ENCODE measurements around the gene RGS13. TPM values are rescaled to one million over a fixed set of nuclear protein-coding genes. Genes with fewer than 3 reads are reported as not detected.

RGS13 gene
- total and polyA plus RNA-seq, 10 of the 15 experiments (the other 5 are each of a cell fraction or from before 2014, with no cell fraction given) = 0.23 to 16.0 (median 0.36) TPM; not detected in 1

DNA sequence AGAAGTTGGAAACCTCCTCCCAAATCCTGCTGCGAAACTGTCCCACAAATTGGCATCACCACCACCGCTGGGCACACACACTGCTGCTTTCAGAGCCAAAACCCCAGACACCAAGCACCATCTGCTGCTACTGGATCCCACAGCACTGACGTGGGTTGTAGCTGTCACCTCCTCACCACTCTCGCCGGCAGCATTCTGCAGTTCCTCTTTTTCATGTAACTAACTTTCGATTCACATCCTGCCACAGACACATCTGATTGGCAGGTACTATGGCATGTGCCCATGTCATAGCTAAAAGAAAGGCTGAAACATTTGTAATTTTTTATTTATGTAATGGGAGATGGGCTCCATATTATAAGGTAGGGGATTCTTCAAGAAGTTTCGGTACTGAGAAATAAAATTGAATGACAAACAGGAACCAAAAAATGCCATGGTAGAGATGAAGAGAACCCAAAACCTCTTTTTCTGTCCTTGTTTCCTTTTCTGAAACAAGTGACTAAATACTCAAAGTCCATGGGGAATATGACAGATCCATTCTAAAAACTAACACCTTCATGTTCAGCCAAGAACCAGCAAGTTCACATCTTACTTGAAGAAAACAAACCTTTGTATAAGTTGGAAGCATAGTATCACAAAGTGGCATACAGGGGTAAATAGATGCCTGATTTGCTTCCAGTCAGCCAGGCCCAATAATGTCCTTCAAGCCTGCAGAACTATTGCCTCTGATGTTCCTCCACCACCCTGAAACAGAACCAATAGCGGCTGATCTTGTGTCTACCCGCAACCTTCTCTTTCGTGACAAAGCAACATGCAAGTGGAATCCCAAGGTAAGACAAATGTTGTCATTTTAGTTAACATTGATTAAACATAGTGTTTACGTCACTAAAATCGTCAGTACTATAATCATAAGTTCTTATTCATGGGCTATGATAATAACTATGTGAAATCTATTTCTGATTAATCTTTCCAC lies 26.6 kb upstream of the RGS13 start:
- Histone ChIP-seq H3K27me3 (replicated peaks in 1 of 2; ENCODE audit: control insufficient read depth in 2 of 2, insufficient read depth in 2 of 2, low read length in 1 of 2) (no peaks in the 10 kb centered on the region), H2AFZ (ENCODE audit: control insufficient read depth, low read depth, low read length) (peak overlapping the region; percentile 16), H4K20me1 (ENCODE audit: control insufficient read depth, insufficient read depth) (no peaks in the 10 kb centered on the region), H3K36me3 (ENCODE audit: control insufficient read depth in 2 of 2, insufficient read depth in 2 of 2, low read length in 1 of 2) (no peaks in the 10 kb centered on the region), H3K4me2 (ENCODE audit: control insufficient read depth, insufficient read depth) (peak overlapping the region; percentile 75), H3K4me3 (peak overlapping the region; percentile 8; the same call in 1 of the 2 replicates), H3K79me2 (ENCODE audit: control insufficient read depth, insufficient read depth, low read length) (no peaks in the 10 kb centered on the region; the same call in 1 of the 2 replicates), H3K4me1 (ENCODE audit: control insufficient read depth, insufficient read depth, low read length) (peaks cover 23% of the 10 kb centered on the region), H3K9ac (ENCODE audit: control insufficient read depth, insufficient read depth, low read length) (peak overlapping the region; percentile 51), H3K27ac (ENCODE audit: control insufficient read depth, insufficient read depth) (peak overlapping the region; percentile 88), H3K9me3 (replicated peaks; ENCODE audit: control insufficient read depth, insufficient read depth, low read length) (no peaks in the 10 kb centered on the region)
- TSS peak; percentile 89 for BruUV-seq (replicated peaks)
- CTCF ChIA-PET = interaction anchor here (0.6 to 9.6 kb wide), 35 partner anchors 9 to 461 kb away, joined by 3 to 211 read pairs (median 7); no protein-coding TSS in a partner anchor
- in situ Hi-C loops (cut with MboI) (loop anchor here (5.0 kb wide), 3 partner anchors 57 to 132 kb away; no protein-coding TSS in a partner anchor), intact Hi-C loops (cut with micrococcal nuclease; ENCODE audit: unreplicated experiment) (loop anchor here (1.0 to 10.0 kb wide), 8 partner anchors 29 to 513 kb away; partner anchors contain the start of genes CDC73 and RGS2)
- RAD21 ChIA-PET (ENCODE audit: unreplicated experiment) = interaction anchor here (0.5 to 5.3 kb wide), 33 partner anchors 10 to 1089 kb away, joined by 3 to 174 read pairs (median 6); partner anchors contain the start of gene UCHL5
- FAIRE-seq (peak; percentile 97), DNase-seq (ENCODE audit: low read depth, low spot score) (peak; percentile 96), ATAC-seq (peak; percentile 90)
- POLR2A ChIA-PET = interaction anchor here (0.6 to 1.7 kb wide), 11 partner anchors 10 to 135 kb away, joined by 3 to 5 read pairs (median 4); no protein-coding TSS in a partner anchor
- WGBS (ENCODE audit: insufficient coverage, insufficient replicate concordance, low lambda C conversion rate, missing lambda C conversion rate) = 5% methylated on average over 12 of the region's 12 CpGs
- SMC1A ChIA-PET (ENCODE audit: uncharacterized antibody, unreplicated experiment) = interaction anchor here (0.7 to 12.1 kb wide), 37 partner anchors 9 to 449 kb away, joined by 3 to 255 read pairs (median 7); partner anchors contain the start of gene UCHL5
- TF ChIP-seq IRF4 (IDR thresholded peaks at IDR 0.05; ENCODE audit: low read depth, low read length) (peak; percentile 97), RFX5 (IDR thresholded peaks at IDR 0.05; ENCODE audit: low read depth, low read length) (peak; percentile 75), SUZ12 (IDR thresholded peaks at IDR 0.05; ENCODE audit: unreplicated experiment) (no peak), YY1 (IDR thresholded peaks at IDR 0.05; ENCODE audit: low read depth, low read length) (0 out of 2 replicates have a peak, but pooled peaks have one; percentile 44), KLF5 (IDR thresholded peaks at IDR 0.05; ENCODE audit: partially characterized antibody) (peak; percentile 96), JUND (IDR thresholded peaks at IDR 0.05; ENCODE audit: low read depth, low read length) (peak; percentile 46; the same call in 1 of the 2 replicates), MTA3 (IDR thresholded peaks at IDR 0.05; ENCODE audit: borderline replicate concordance, low read length) (0 out of 2 replicates have a peak, but pooled peaks have one; percentile 43), LARP7 (IDR thresholded peaks at IDR 0.05) (no peak), FOS (IDR thresholded peaks at IDR 0.05; ENCODE audit: borderline replicate concordance, extremely low read depth, insufficient read length) (peak; percentile 12), MXI1 (IDR thresholded peaks at IDR 0.05; ENCODE audit: low read depth, low read length) (peak; percentile 26; the same call in 1 of the 2 replicates), MEF2A (IDR thresholded peaks at IDR 0.05; ENCODE audit: insufficient read depth, low read depth, low read length) (peak; percentile 53; the same call in 1 of the 2 replicates), CREB1 (IDR thresholded peaks at IDR 0.05; ENCODE audit: low read depth) (peak; percentile 88), CBFB (IDR thresholded peaks at IDR 0.05; ENCODE audit: low read depth) (peak; percentile 33; the same call in 1 of the 2 replicates), HDAC2 (IDR thresholded peaks at IDR 0.05) (no peak), EGR1 (IDR thresholded peaks at IDR 0.05; ENCODE audit: borderline replicate concordance in 1 of 2, low read depth in 2 of 2, low read length in 2 of 2) (no peak)
- TF ChIP-seq, protein P1, sequence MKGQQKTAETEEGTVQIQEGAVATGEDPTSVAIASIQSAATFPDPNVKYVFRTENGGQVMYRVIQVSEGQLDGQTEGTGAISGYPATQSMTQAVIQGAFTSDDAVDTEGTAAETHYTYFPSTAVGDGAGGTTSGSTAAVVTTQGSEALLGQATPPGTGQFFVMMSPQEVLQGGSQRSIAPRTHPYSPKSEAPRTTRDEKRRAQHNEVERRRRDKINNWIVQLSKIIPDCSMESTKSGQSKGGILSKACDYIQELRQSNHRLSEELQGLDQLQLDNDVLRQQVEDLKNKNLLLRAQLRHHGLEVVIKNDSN (IDR thresholded peaks at IDR 0.05; ENCODE audit: borderline replicate concordance, extremely low read length, insufficient read depth, low read depth, low read length) = peak; percentile 34
- TF ChIP-seq, protein P2, sequence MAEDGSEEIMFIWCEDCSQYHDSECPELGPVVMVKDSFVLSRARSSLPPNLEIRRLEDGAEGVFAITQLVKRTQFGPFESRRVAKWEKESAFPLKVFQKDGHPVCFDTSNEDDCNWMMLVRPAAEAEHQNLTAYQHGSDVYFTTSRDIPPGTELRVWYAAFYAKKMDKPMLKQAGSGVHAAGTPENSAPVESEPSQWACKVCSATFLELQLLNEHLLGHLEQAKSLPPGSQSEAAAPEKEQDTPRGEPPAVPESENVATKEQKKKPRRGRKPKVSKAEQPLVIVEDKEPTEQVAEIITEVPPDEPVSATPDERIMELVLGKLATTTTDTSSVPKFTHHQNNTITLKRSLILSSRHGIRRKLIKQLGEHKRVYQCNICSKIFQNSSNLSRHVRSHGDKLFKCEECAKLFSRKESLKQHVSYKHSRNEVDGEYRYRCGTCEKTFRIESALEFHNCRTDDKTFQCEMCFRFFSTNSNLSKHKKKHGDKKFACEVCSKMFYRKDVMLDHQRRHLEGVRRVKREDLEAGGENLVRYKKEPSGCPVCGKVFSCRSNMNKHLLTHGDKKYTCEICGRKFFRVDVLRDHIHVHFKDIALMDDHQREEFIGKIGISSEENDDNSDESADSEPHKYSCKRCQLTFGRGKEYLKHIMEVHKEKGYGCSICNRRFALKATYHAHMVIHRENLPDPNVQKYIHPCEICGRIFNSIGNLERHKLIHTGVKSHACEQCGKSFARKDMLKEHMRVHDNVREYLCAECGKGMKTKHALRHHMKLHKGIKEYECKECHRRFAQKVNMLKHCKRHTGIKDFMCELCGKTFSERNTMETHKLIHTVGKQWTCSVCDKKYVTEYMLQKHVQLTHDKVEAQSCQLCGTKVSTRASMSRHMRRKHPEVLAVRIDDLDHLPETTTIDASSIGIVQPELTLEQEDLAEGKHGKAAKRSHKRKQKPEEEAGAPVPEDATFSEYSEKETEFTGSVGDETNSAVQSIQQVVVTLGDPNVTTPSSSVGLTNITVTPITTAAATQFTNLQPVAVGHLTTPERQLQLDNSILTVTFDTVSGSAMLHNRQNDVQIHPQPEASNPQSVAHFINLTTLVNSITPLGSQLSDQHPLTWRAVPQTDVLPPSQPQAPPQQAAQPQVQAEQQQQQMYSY (CRISPR knock-in tag; IDR thresholded peaks at IDR 0.05) = no peak
